Activated naive CD4-positive, alpha-beta T cell (primary cell): ENCODE data around the gene DRG2.

ENCODE experiments used
- DNase-seq, 4 experiments: peaks; one replicate each; lab custom pipeline; 2025; lab: John Stamatoyannopoulos, UW

The DRG2 gene

GRCh38 chr17:18143044-18143936, 55.5 kb downstream of the DRG2 start:
- DNase-seq = no peak

- no peak for DNase-seq
These were observed 56.5 kb downstream of the DRG2 start for GRCh38 chr17:18144261-18144660.

- DNase-seq = no peak
These were observed 57.1 kb downstream of the DRG2 start for GRCh38 chr17:18144855-18145254.

GRCh38 chr17:18145811-18146210, 58.1 kb downstream of the DRG2 start:
- no peak for DNase-seq

GRCh38 chr17:18146259-18146658, 58.5 kb downstream of the DRG2 start:
- DNase-seq = no peak

GRCh38 chr17:18146980-18147379, 59.2 kb downstream of the DRG2 start:
- no peak for DNase-seq

- no peak for DNase-seq
These were observed 60.8 kb downstream of the DRG2 start for GRCh38 chr17:18148586-18148985.

GRCh38 chr17:18151290-18151689, 63.5 kb downstream of the DRG2 start:
- no peak for DNase-seq

GRCh38 chr17:18155179-18155578, 67.4 kb downstream of the DRG2 start:
- no peak for DNase-seq

GRCh38 chr17:18156171-18156975, 68.6 kb downstream of the DRG2 start:
- no peak for DNase-seq

- no peak for DNase-seq
These were observed 69.2 kb downstream of the DRG2 start for GRCh38 chr17:18156976-18157280.
